GM18867 (cell line): ENCODE results near the gene PRDM15.

Experiments used
- ATAC-seq: cut with Tn5 transposase; IDR thresholded peaks from one replicate; pipeline ENCODE4 v1.9.1; 2021; ENCODE audit warnings: mild to moderate bottlenecking, moderate library complexity; ENCODE audit not compliant: unreplicated experiment

The PRDM15 gene

GRCh38 chr21:41753006-41753898 is 125.9 kb downstream of the PRDM15 start:
- ATAC-seq = no peak

DNA sequence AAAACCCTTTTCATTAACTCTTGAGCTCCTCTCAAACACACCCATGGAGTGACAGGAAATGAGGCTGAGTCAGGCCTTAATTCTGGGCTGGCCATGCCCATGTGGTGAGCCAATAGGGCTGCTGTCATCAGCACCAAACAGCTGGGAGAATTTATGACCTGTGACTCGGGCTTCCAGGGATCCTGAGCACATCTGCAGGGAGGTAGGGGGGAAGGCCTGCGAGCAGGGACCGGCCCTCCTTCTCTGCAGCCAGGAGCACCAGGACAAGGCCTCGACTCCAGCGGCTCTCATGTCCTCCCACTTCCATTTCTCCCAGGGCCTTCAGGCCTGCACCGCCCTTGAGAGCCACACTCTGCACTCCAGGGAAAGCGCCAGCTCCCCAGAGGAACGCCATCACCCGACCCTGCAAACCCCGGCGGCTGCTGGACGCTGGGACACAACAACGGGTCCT is 126.9 kb downstream of the PRDM15 start:
- no peak for ATAC-seq

- no peak for ATAC-seq
These were observed 127.5 kb downstream of the PRDM15 start for GRCh38 chr21:41751611-41752011.

- ATAC-seq = no peak
These were observed 128.5 kb downstream of the PRDM15 start for GRCh38 chr21:41750532-41751151.

DNA sequence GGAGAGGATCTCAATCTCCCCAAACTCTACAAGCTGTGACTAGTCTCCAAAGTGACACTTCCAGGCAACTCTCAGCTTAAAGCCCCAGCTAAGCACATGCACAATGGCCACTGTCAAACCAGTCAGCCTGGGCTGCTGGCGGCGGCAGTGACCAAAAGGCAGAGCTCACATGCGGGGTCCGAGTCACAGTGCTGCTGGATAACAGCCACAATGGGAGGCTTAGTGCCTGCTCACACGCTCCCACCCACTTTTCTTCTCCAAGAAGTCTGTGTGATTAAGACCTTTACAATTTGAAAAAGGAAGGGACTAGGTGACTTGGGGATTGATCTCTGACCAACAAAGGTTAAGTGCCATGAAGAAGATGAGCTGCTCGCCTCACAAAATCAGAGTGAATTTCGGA is 129.1 kb downstream of the PRDM15 start:
- ATAC-seq = no peak

- ATAC-seq = no peak
These were observed 129.9 kb downstream of the PRDM15 start for GRCh38 chr21:41749286-41749685.
